Measurements from ENCODE around the gene MXD1.

Gene MXD1

GRCh38 chr2:69935011-69935410, 20.1 kb downstream of the MXD1 start:
- no peak overlapping the region for H3K27ac ChIP-seq
- TF ChIP-seq CTCF (conservative IDR thresholded peaks at IDR 0.05): no peak
- TF ChIP-seq ZFX (IDR thresholded peaks at IDR 0.05): no peak

- TF ChIP-seq CTCF (conservative IDR thresholded peaks at IDR 0.05) (no peak), ZFX (IDR thresholded peaks at IDR 0.05) (no peak)
- no peak overlapping the region for H3K27ac ChIP-seq
Measured at GRCh38 chr2:69936906-69937305, 22.0 kb downstream of the MXD1 start.

GRCh38 chr2:69937968-69938367, 23.1 kb downstream of the MXD1 start:
- no peak for TF ChIP-seq ZFX (IDR thresholded peaks at IDR 0.05)
- no peak for TF ChIP-seq CTCF (conservative IDR thresholded peaks at IDR 0.05)
- no peak overlapping the region for H3K27ac ChIP-seq

GRCh38 chr2:69939722-69940121, 24.8 kb downstream of the MXD1 start:
- H3K27ac ChIP-seq: no peak overlapping the region
- TF ChIP-seq ZFX (IDR thresholded peaks at IDR 0.05): no peak

- H3K27ac ChIP-seq: no peak overlapping the region
- no peak for TF ChIP-seq CTCF (conservative IDR thresholded peaks at IDR 0.05)
- TF ChIP-seq ZFX (IDR thresholded peaks at IDR 0.05): no peak
Measured at GRCh38 chr2:69940691-69941090, 25.8 kb downstream of the MXD1 start.

- TF ChIP-seq CTCF (conservative IDR thresholded peaks at IDR 0.05) (no peak), ZFX (IDR thresholded peaks at IDR 0.05) (no peak)
- H3K27ac ChIP-seq: no peak overlapping the region
Measured at GRCh38 chr2:69943000-69943842, 28.3 kb downstream of the MXD1 start.

GRCh38 chr2:69943843-69944525, 29.1 kb downstream of the MXD1 start:
- TF ChIP-seq ZFX (IDR thresholded peaks at IDR 0.05) (no peak), CTCF (conservative IDR thresholded peaks at IDR 0.05) (no peak)
- H3K27ac ChIP-seq: no peak overlapping the region
